ENCODE results near the gene IVL.

DNA sequence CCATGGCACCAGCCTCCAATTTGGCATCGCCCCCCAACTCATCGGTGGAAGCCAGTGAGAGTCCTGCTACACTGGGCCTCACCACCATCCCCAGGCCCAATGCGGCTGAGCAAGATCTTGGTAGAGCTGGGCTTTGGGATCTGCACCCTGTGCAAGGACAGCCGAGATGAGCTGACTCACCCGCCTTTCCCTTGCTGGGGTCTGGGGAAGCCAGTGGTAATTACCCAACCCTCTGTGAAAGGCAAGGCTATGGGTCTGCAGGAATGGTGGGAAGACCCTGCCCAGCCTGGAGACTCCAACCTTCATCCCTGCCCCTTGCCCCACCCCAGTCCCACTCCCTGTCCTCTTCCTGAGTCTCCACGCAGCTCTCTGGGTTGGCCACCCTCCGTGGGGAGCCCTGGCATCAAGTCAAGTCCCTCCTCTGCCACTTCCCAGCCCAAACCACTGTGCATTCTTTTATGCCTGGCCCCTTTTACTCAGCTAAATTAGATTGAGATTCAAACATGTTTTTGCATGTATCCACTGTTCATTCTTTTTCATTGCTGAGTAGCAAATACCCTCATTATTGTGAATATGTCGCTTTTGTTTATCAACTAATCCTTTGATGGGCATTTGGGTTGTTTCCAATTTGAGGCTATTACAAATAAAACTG lies 21.5 kb upstream of the IVL start:
- TF ChIP-seq CTCF (IDR thresholded peaks at IDR 0.05) (no peak), POLR2A (IDR thresholded peaks at IDR 0.05) (no peak)

All from adrenal gland (tissue), 5 donors.